Measurements from ENCODE around the gene GNAO1. TPM values are rescaled to one million over a fixed set of nuclear protein-coding genes. Genes with fewer than 3 reads are reported as not detected.

The GNAO1 gene
- total and polyA plus RNA-seq, 2 of the 13 experiments (the other 11 are each of a cell fraction or from before 2014, with no cell fraction given), result not detected

DNA sequence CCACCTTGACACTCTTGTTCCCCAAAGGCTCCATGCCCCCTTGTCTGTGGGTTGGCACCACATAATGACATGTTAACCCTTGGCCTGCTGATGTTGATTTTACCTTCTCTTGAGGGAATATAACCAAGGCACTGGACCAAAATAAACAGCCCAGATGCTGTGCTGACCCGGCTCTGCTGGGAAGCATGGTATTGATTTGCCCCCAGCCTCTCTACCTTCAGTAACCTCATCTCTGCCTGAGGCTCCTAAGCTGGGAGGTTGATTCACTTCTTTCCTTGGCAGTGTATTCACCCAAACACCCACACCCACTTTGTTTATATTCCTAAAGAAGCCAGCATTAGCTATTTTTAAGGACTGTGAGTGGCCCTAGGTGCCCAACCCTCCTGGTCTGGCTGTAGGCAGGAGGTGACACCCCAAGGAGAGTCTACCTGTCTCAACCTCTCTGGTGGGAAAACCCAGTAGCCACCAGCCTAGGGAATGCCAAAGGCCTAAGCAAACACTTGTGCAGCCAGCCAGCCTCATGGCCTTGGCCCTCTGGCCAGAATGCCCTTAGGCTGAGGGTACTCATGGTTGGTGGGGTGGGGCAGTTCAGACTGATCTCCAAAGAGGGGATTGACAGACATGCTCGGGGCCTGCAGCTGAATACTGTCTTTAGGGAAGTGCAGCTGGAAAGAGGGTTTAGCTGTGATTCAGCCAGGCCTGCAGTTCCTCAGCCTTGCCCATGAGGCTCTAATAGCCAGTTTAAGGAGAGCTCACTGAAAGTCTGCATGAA is 42.7 kb downstream of the GNAO1 start:
- Histone ChIP-seq H3K79me2 (ENCODE audit: insufficient read depth, low read length) (no peaks in the 10 kb centered on the region), H3K27ac (ENCODE audit: extremely low read length, insufficient read depth, low read length) (no peak overlapping the region), H3K4me2 (ENCODE audit: low read depth, low read length) (no peak overlapping the region), H3K4me1 (ENCODE audit: insufficient read depth, low read length) (peaks cover 17% of the 10 kb centered on the region), H3K9ac (ENCODE audit: insufficient read depth, low read depth, low read length) (no peak overlapping the region), H3K9me3 (ENCODE audit: low read length) (no peaks in the 10 kb centered on the region), H3K4me3 (replicated peaks in 1 of 3; ENCODE audit: insufficient read depth in 1 of 3, low read depth in 2 of 3, low read length in 3 of 3) (no peak overlapping the region), H3K27me3 (ENCODE audit: control insufficient read depth in 1 of 2, insufficient read depth in 2 of 2, low read length in 2 of 2) (peaks cover 0 to 5% of the 10 kb centered on the region in 2 experiments; a peak in 3 of 5 replicates), H4K20me1 (ENCODE audit: insufficient read depth, low read length) (no peaks in the 10 kb centered on the region), H2AFZ (ENCODE audit: low read length) (no peak overlapping the region), H3K36me3 (replicated peaks in 1 of 2; ENCODE audit: control insufficient read depth in 1 of 2, insufficient read depth in 2 of 2, low read length in 2 of 2) (no peaks in the 10 kb centered on the region)
- ChIA-PET CTCF (ENCODE audit: low intra/inter-chr PET ratio, low total read pairs) (no interaction called here), POLR2A (no interaction called here)
- ATAC-seq, result peak; percentile 84
- 0% methylated on average over 2 of the region's 2 CpGs for WGBS (ENCODE audit: low lambda C conversion rate)
- FAIRE-seq, result no peak
- intact Hi-C loops (cut with micrococcal nuclease; ENCODE audit: unreplicated experiment) (no loop called here), in situ Hi-C loops (cut with HindIII; ENCODE audit: extremely low pct_ligation_motif_present, low pct_unique_long_range_greater_than_20kb) (no loop called here)
- TF ChIP-seq HNF4A (CRISPR knock-in tag; IDR thresholded peaks at IDR 0.05) (peak; percentile 34; the same call in 1 of the 2 replicates), BORCS8-MEF2B (CRISPR knock-in tag; IDR thresholded peaks at IDR 0.05) (0 out of 2 replicates have a peak, but pooled peaks have one; percentile 6), ZFY (CRISPR knock-in tag; IDR thresholded peaks at IDR 0.05) (0 out of 2 replicates have a peak, but pooled peaks have one; percentile 17)
- TF ChIP-seq, protein P1, sequence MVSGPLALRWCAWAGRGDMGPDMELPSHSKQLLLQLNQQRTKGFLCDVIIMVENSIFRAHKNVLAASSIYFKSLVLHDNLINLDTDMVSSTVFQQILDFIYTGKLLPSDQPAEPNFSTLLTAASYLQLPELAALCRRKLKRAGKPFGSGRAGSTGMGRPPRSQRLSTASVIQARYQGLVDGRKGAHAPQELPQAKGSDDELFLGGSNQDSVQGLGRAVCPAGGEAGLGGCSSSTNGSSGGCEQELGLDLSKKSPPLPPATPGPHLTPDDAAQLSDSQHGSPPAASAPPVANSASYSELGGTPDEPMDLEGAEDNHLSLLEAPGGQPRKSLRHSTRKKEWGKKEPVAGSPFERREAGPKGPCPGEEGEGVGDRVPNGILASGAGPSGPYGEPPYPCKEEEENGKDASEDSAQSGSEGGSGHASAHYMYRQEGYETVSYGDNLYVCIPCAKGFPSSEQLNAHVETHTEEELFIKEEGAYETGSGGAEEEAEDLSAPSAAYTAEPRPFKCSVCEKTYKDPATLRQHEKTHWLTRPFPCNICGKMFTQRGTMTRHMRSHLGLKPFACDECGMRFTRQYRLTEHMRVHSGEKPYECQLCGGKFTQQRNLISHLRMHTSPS (CRISPR knock-in tag; IDR thresholded peaks at IDR 0.05; ENCODE audit: low read depth), result 0 out of 2 replicates have a peak, but pooled peaks have one; percentile 52
- TF ChIP-seq, protein P2, sequence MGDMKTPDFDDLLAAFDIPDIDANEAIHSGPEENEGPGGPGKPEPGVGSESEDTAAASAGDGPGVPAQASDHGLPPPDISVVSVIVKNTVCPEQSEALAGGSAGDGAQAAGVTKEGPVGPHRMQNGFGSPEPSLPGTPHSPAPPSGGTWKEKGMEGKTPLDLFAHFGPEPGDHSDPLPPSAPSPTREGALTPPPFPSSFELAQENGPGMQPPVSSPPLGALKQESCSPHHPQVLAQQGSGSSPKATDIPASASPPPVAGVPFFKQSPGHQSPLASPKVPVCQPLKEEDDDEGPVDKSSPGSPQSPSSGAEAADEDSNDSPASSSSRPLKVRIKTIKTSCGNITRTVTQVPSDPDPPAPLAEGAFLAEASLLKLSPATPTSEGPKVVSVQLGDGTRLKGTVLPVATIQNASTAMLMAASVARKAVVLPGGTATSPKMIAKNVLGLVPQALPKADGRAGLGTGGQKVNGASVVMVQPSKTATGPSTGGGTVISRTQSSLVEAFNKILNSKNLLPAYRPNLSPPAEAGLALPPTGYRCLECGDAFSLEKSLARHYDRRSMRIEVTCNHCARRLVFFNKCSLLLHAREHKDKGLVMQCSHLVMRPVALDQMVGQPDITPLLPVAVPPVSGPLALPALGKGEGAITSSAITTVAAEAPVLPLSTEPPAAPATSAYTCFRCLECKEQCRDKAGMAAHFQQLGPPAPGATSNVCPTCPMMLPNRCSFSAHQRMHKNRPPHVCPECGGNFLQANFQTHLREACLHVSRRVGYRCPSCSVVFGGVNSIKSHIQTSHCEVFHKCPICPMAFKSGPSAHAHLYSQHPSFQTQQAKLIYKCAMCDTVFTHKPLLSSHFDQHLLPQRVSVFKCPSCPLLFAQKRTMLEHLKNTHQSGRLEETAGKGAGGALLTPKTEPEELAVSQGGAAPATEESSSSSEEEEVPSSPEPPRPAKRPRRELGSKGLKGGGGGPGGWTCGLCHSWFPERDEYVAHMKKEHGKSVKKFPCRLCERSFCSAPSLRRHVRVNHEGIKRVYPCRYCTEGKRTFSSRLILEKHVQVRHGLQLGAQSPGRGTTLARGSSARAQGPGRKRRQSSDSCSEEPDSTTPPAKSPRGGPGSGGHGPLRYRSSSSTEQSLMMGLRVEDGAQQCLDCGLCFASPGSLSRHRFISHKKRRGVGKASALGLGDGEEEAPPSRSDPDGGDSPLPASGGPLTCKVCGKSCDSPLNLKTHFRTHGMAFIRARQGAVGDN (CRISPR knock-in tag; IDR thresholded peaks at IDR 0.05), result 0 out of 2 replicates have a peak, but pooled peaks have one; percentile 16
- TF ChIP-seq, protein P3, sequence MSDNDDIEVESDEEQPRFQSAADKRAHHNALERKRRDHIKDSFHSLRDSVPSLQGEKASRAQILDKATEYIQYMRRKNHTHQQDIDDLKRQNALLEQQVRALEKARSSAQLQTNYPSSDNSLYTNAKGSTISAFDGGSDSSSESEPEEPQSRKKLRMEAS (IDR thresholded peaks at IDR 0.05), result no peak
- DNase-seq (ENCODE audit: low spot score), result peak; percentile 20
- BruUV-seq (replicated peaks), result no TSS peak

All from HepG2 (cell line).